Fibroblast of mammary gland (primary cell): ENCODE measurements around the gene MGAT4B.
A peak's percentile ranks its signal among the peaks of the same experiment; 100 is the strongest.

Experiments
- DNase-seq: peaks from one replicate; pipeline ENCODE4 v3.0.0-alpha.2; 2010; ENCODE audit warnings: low read depth
- H3K4me3 ChIP-seq: 2 replicates; pipeline ENCODE4 v1.5.1; 2011; ENCODE audit warnings: low read depth, mild to moderate bottlenecking, low read length, moderate library complexity; ENCODE audit not compliant: control insufficient read depth
- CTCF ChIP-seq: conservative IDR thresholded peaks from 2 replicates; pipeline ENCODE4 v1.5.1; 2011; ENCODE audit warnings: low read depth, low read length, inconsistent platforms; ENCODE audit not compliant: control insufficient read depth, insufficient read depth

MGAT4B gene

GRCh38 chr5:179825655-179826182 lies 19.1 kb upstream of the MGAT4B start:
- no peak for TF ChIP-seq CTCF
- no peak overlapping the region for H3K4me3 ChIP-seq
- DNase-seq, result no peak

- H3K4me3 ChIP-seq, result no peak overlapping the region
- TF ChIP-seq CTCF, result no peak
- no peak for DNase-seq
These were observed 18.1 kb upstream of the MGAT4B start for GRCh38 chr5:179824745-179825112.

GRCh38 chr5:179823937-179824744 lies 17.5 kb upstream of the MGAT4B start:
- H3K4me3 ChIP-seq, result no peak overlapping the region
- TF ChIP-seq CTCF, result no peak
- DNase-seq, result no peak

GRCh38 chr5:179822444-179822990 lies 15.9 kb upstream of the MGAT4B start:
- H3K4me3 ChIP-seq, result peak overlapping the region; percentile 72
- TF ChIP-seq CTCF, result no peak

GRCh38 chr5:179822059-179822432 lies 15.4 kb upstream of the MGAT4B start:
- no peak for DNase-seq
- no peak for TF ChIP-seq CTCF
- H3K4me3 ChIP-seq, result peak overlapping the region; percentile 72

More at GRCh38 chr5:179822444-179822990, 15.9 kb upstream of the MGAT4B start:
- no peak for DNase-seq

- peak overlapping the region; percentile 72 for H3K4me3 ChIP-seq
- peak; percentile 95 for DNase-seq
- TF ChIP-seq CTCF, result no peak
These were observed 14.8 kb upstream of the MGAT4B start for GRCh38 chr5:179821298-179822058.
